Mesenchymal stem cell (in vitro differentiated cells and primary cell): ENCODE data around the gene CLASP2.
A peak's percentile ranks its signal among the peaks of the same experiment; 100 is the strongest.

Experiments used
- DNase-seq: peaks from one replicate; pipeline ENCODE4 v3.0.0-alpha.2; 2013
- H2AFZ ChIP-seq: one replicate; pipeline ENCODE4 v1.6.1; 2013; ENCODE audit warnings: low read depth, mild to moderate bottlenecking, control low read depth, inconsistent platforms, low read length, moderate library complexity
- H2AK5ac ChIP-seq: 2 replicates; pipeline ENCODE4 v1.6.1; 2013; ENCODE audit warnings: low read length, moderate library complexity, mild to moderate bottlenecking, inconsistent platforms; ENCODE audit not compliant: severe bottlenecking
- H2BK120ac ChIP-seq: one replicate; pipeline ENCODE4 v1.6.1; 2013; ENCODE audit warnings: low read depth, mild to moderate bottlenecking, inconsistent platforms, low read length, moderate library complexity
- H2BK12ac ChIP-seq, 2 experiments: one replicate each; pipeline ENCODE4 v1.6.1; 2013; ENCODE audit warnings: inconsistent platforms in 2 of 2, low read length in 2 of 2, mild to moderate bottlenecking in 2 of 2, moderate library complexity in 2 of 2, control low read depth in 1 of 2
- H2BK15ac ChIP-seq: one replicate; pipeline ENCODE4 v1.6.1; 2013; ENCODE audit warnings: mild to moderate bottlenecking, low read depth, inconsistent platforms; ENCODE audit not compliant: poor library complexity, severe bottlenecking
- H2BK5ac ChIP-seq: 2 replicates; pipeline ENCODE4 v1.6.1; 2013; ENCODE audit warnings: low read depth, mild to moderate bottlenecking, low read length, control low read depth, inconsistent platforms; ENCODE audit not compliant: poor library complexity, severe bottlenecking
- H3K14ac ChIP-seq, 2 experiments: one replicate each; pipeline ENCODE4 v1.6.1; 2013; ENCODE audit warnings: inconsistent platforms in 2 of 2, low read length in 2 of 2, control low read depth in 1 of 2, mild to moderate bottlenecking in 1 of 2, moderate library complexity in 1 of 2
- H3K18ac ChIP-seq, 2 experiments: one replicate each; pipeline ENCODE4 v1.6.1; 2013; ENCODE audit warnings: inconsistent platforms in 2 of 2, low read length in 2 of 2, control low read depth in 1 of 2, low read depth in 1 of 2, mild to moderate bottlenecking in 1 of 2
- H3K23ac ChIP-seq, 2 experiments: one replicate each; pipeline ENCODE4 v1.6.1; 2013; ENCODE audit warnings: inconsistent platforms in 2 of 2, low read length in 2 of 2, mild to moderate bottlenecking in 2 of 2, moderate library complexity in 2 of 2, control low read depth in 1 of 2
- H3K27ac ChIP-seq: 2 replicates; pipeline ENCODE4 v1.5.1; 2013; ENCODE audit warnings: mild to moderate bottlenecking, moderate library complexity, low read length, control low read depth, inconsistent platforms; ENCODE audit not compliant: poor library complexity, severe bottlenecking
- H3K27me3 ChIP-seq, 2 experiments: 2 replicates each; pipeline versions ENCODE4 v1.6.1 to v1.7.0; 2013; ENCODE audit warnings: low read length in 2 of 2, mild to moderate bottlenecking in 2 of 2, moderate library complexity in 2 of 2, control low read depth in 1 of 2, inconsistent platforms in 1 of 2; ENCODE audit not compliant: control insufficient read depth in 1 of 2, insufficient read depth in 1 of 2
- H3K36me3 ChIP-seq, 2 experiments: 2 replicates each; pipeline versions ENCODE4 v1.6.1 to v1.7.0; 2013; ENCODE audit warnings: low read length in 2 of 2, control low read depth in 1 of 2, inconsistent platforms in 1 of 2, low read depth in 1 of 2, mild to moderate bottlenecking in 1 of 2; ENCODE audit not compliant: insufficient read depth in 2 of 2, control insufficient read depth in 1 of 2
- H3K4ac ChIP-seq, 2 experiments: one replicate each; pipeline ENCODE4 v1.6.1; 2013; ENCODE audit warnings: inconsistent platforms in 2 of 2, low read length in 2 of 2, mild to moderate bottlenecking in 2 of 2, moderate library complexity in 2 of 2, control low read depth in 1 of 2, low read depth in 1 of 2
- H3K4me1 ChIP-seq: 2 replicates; pipeline ENCODE4 v1.6.1; 2013; ENCODE audit warnings: low read depth, low read length, control low read depth; ENCODE audit not compliant: control insufficient read depth, insufficient read depth
- H3K4me2 ChIP-seq: 2 replicates; pipeline ENCODE4 v1.6.1; 2013; ENCODE audit warnings: low read length, mild to moderate bottlenecking, inconsistent platforms; ENCODE audit not compliant: poor library complexity, severe bottlenecking
- H3K4me3 ChIP-seq, 2 experiments: 2 replicates each; pipeline versions ENCODE4 v1.5.1 to v1.7.0; 2013; ENCODE audit warnings: low read length in 2 of 2, mild to moderate bottlenecking in 2 of 2, control low read depth in 1 of 2, low read depth in 1 of 2; ENCODE audit not compliant: insufficient read depth in 1 of 2
- H3K79me1 ChIP-seq: replicated peaks from 2 replicates; pipeline ENCODE4 v1.6.1; 2013; ENCODE audit warnings: mild to moderate bottlenecking, control low read depth, low read length, inconsistent platforms; ENCODE audit not compliant: poor library complexity, severe bottlenecking
- H3K9ac ChIP-seq: 2 replicates; pipeline ENCODE4 v1.7.0; 2013; ENCODE audit warnings: mild to moderate bottlenecking, low read length, moderate library complexity
- H3K9me3 ChIP-seq: 2 replicates; pipeline ENCODE4 v1.7.0; 2013; ENCODE audit warnings: mild to moderate bottlenecking, low read length; ENCODE audit not compliant: control insufficient read depth
- H4K8ac ChIP-seq: one replicate; pipeline ENCODE4 v1.6.1; 2013; ENCODE audit warnings: inconsistent platforms, mild to moderate bottlenecking, low read length, moderate library complexity
- H4K91ac ChIP-seq: one replicate; pipeline ENCODE4 v1.6.1; 2013; ENCODE audit warnings: mild to moderate bottlenecking, low read length, inconsistent platforms
- WGBS: methylation state at CpG from one replicate; pipeline ENCODE4 v1.1.7; 2013; ENCODE audit warnings: mixed read lengths; 5-methylcytosine and 5-hydroxymethylcytosine counted together

The CLASP2 gene

DNA sequence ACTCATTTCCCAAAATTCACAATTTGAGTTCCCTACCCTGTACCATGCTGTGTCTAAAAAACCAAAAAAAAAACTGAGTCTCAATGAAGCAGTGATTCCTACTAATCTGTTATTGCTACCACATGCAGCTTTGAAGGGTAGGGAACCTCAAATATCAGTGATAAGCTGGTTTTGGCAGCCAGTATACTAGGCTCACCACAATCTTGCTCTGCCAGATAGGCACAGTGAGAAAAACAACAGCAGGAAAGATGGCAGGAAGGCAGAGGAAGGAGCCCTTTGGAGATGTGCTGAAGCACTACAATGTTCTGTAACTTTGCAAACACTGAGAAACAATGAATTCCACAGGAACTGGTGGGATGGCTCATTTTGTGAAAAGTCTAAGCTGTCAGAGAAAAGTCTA lies 180.9 kb downstream of the CLASP2 start:
- H3K4ac ChIP-seq = no peak overlapping the region

DNA sequence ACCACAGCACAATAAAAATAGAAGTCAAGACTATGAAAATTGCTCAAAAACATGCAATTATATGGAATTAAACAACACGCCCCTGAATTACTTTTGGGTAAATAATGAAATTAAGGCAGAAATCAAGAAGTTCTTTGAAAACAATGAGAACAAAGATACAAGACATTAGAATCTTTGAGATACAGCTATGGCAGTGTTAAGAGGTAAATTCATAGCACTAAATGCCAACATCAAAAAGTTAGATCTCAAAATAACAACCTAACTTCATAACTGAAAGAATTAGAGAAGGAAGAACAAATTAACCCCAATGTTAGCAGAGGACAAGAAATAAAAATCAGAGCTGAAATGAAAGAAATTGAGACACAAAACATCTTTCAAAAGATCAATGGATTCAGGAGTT lies 191.3 kb downstream of the CLASP2 start:
- no peak overlapping the region for H4K91ac ChIP-seq
- no peaks in the 10 kb centered on the region for H3K27me3 ChIP-seq
- peaks cover 12% of the 10 kb centered on the region for H3K79me1 ChIP-seq
- H4K8ac ChIP-seq = no peak overlapping the region
- peaks cover 14 to 69% of the 10 kb centered on the region in 2 experiments for H3K36me3 ChIP-seq
- H3K23ac ChIP-seq = no peak overlapping the region
- no peak overlapping the region for H3K9ac ChIP-seq
- no peak overlapping the region for H2BK12ac ChIP-seq
- peaks cover 79% of the 10 kb centered on the region for H3K9me3 ChIP-seq
- H2AK5ac ChIP-seq = no peak overlapping the region
- peak overlapping the region in 1 of 2 experiments; percentile 11 for H3K4me3 ChIP-seq
- H3K27ac ChIP-seq = no peak overlapping the region
- WGBS = no CpG with 5 or more reads among the region's 1 CpG
- H3K4me2 ChIP-seq = no peak overlapping the region
- H2BK5ac ChIP-seq = no peak overlapping the region
- no peak overlapping the region for H2BK120ac ChIP-seq
- no peak overlapping the region for H3K4ac ChIP-seq
- no peaks in the 10 kb centered on the region for H3K4me1 ChIP-seq
- H3K14ac ChIP-seq = no peak overlapping the region
- no peak for DNase-seq
- H2BK15ac ChIP-seq = no peak overlapping the region
- no peak overlapping the region for H2AFZ ChIP-seq
- no peak overlapping the region for H3K18ac ChIP-seq

More for the DNA sequence above, 180.9 kb downstream of the CLASP2 start:
- no peak overlapping the region for H4K8ac ChIP-seq
- H3K4me2 ChIP-seq = no peak overlapping the region
- H3K4me3 ChIP-seq = no peak overlapping the region
- H3K27me3 ChIP-seq = no peaks in the 10 kb centered on the region
- no peaks in the 10 kb centered on the region for H3K79me1 ChIP-seq
- no peak for DNase-seq
- H3K23ac ChIP-seq = no peak overlapping the region
- H4K91ac ChIP-seq = no peak overlapping the region
- H2AFZ ChIP-seq = no peak overlapping the region
- no peak overlapping the region for H2BK12ac ChIP-seq
- no peaks in the 10 kb centered on the region for H3K4me1 ChIP-seq
- H3K14ac ChIP-seq = no peak overlapping the region
- no peak overlapping the region for H3K18ac ChIP-seq
- H2BK15ac ChIP-seq = no peak overlapping the region
- H3K27ac ChIP-seq = no peak overlapping the region
- peaks cover 4% of the 10 kb centered on the region for H3K9me3 ChIP-seq
- H2BK120ac ChIP-seq = no peak overlapping the region
- H2BK5ac ChIP-seq = no peak overlapping the region
- no peak overlapping the region for H2AK5ac ChIP-seq
- no peak overlapping the region for H3K9ac ChIP-seq
- H3K36me3 ChIP-seq = peaks cover 7 to 68% of the 10 kb centered on the region in 2 experiments

DNA sequence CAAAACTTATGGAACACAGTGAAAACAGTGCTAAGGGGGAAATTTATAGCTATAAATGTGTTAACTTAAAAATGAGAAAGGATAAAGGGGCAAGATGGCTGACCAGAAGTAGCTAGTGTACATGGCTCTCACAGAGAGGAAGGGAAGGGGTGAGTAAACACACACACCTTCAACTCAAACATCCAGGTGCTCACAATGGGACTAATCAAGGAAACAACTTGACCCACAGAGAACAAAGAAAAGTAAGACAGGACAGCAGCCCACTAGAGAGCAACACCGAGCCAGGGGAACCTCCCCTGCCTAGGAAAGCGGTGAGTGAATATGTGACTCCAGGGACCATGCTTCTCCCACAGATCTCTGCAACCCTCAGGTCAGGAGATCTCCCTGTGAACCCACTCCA lies 192.8 kb downstream of the CLASP2 start:
- Histone ChIP-seq H2BK15ac (no peak overlapping the region), H3K27me3 (no peaks in the 10 kb centered on the region), H2BK120ac (no peak overlapping the region), H4K91ac (peak overlapping the region; percentile 20), H2BK12ac (no peak overlapping the region), H3K9me3 (peaks cover 66% of the 10 kb centered on the region), H2BK5ac (no peak overlapping the region), H3K14ac (no peak overlapping the region), H3K4me3 (peak overlapping the region in 1 of 2 experiments; percentile 2), H2AFZ (no peak overlapping the region), H3K18ac (no peak overlapping the region), H3K4ac (no peak overlapping the region), H3K36me3 (peaks cover 10 to 54% of the 10 kb centered on the region in 2 experiments), H4K8ac (no peak overlapping the region), H3K9ac (no peak overlapping the region), H3K27ac (no peak overlapping the region), H2AK5ac (no peak overlapping the region), H3K23ac (no peak overlapping the region), H3K4me2 (no peak overlapping the region), H3K4me1 (no peaks in the 10 kb centered on the region), H3K79me1 (peaks cover 12% of the 10 kb centered on the region)
- 95% methylated on average over 2 of the region's 2 CpGs for whole genome bisulfite sequencing
- no peak for DNase-seq

DNA sequence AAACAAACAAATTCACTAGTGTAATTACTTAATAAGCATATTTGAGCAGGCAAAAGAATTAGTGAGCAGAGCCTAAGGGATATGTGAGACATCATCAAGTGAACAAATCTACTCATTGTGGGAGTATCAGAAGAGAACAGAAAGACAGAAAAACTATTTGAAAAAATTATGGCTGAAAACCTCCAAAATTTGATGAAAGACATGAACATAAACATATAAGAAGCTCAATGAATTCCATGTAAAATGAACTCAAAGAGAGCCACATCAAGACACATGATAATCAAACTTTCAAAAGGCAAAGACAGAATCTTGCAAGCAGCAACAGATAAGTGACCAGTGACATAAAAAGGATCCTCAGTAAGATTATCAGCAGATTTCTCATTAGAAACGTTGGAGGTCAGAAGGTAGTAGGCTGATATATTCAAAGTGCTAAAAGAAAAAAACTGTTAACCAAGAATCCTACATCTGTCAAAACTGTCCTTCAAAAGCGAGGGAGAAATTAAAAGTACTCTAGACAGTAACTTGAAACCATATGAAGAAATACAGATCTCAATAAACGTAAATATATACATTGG lies 194.9 kb downstream of the CLASP2 start:
- Histone ChIP-seq H3K27ac (no peak overlapping the region), H3K4me2 (no peak overlapping the region), H4K8ac (no peak overlapping the region), H3K18ac (no peak overlapping the region), H3K4me1 (no peaks in the 10 kb centered on the region), H2AK5ac (no peak overlapping the region), H2BK5ac (no peak overlapping the region), H3K9me3 (peaks cover 51% of the 10 kb centered on the region), H3K14ac (no peak overlapping the region), H2BK120ac (no peak overlapping the region), H3K23ac (no peak overlapping the region), H3K27me3 (no peaks in the 10 kb centered on the region), H3K4ac (no peak overlapping the region), H4K91ac (no peak overlapping the region), H2AFZ (no peak overlapping the region), H3K36me3 (peaks cover 10 to 50% of the 10 kb centered on the region in 2 experiments), H2BK12ac (no peak overlapping the region), H2BK15ac (no peak overlapping the region), H3K4me3 (no peak overlapping the region), H3K79me1 (peaks cover 11% of the 10 kb centered on the region), H3K9ac (no peak overlapping the region)
- WGBS = no CpG with 5 or more reads among the region's 3 CpGs
- no peak for DNase-seq
